Activated naive CD8-positive, alpha-beta T cell treated with anti-CD3 and anti-CD28 coated beads for 36 hours (primary cell): ENCODE measurements around the gene KCNH1. TPM values are rescaled to one million over a fixed set of nuclear protein-coding genes. Genes with fewer than 3 reads are reported as not detected.
"Not testable (repeated sequence)": the region's sequence is repeated elsewhere in the genome, so short reads cannot be mapped to it uniquely, and the experiment has no call there.

Source experiments
- DNase-seq: peaks from one replicate; pipeline ENCODE4 v3.0.0; 2021
- H3K27ac Mint-ChIP-seq: one replicate; pipeline ENCODE4 v1.8.0; 2022; ENCODE audit warnings: mild to moderate bottlenecking, moderate library complexity, mixed read lengths
- H3K27me3 Mint-ChIP-seq: one replicate; pipeline ENCODE4 v1.8.0; 2022; ENCODE audit warnings: mild to moderate bottlenecking, mixed read lengths
- H3K36me3 Mint-ChIP-seq: one replicate; pipeline ENCODE4 v1.8.0; 2021; ENCODE audit warnings: mild to moderate bottlenecking, mixed read lengths
- H3K4me1 Mint-ChIP-seq: one replicate; pipeline ENCODE4 v1.8.0; 2021; ENCODE audit warnings: mixed read lengths
- H3K4me3 Mint-ChIP-seq: one replicate; pipeline ENCODE4 v1.8.0; 2022; ENCODE audit warnings: mild to moderate bottlenecking, moderate library complexity, mixed read lengths
- H3K9me3 Mint-ChIP-seq: one replicate; pipeline ENCODE4 v1.8.0; 2022; ENCODE audit warnings: mixed read lengths
- total RNA-seq, 2 experiments: library from RNA; stranded (reverse); gene quantifications; one replicate each; pipeline ENCODE4 v1.2.3, GENCODE V29; 2021

KCNH1 gene
- total RNA-seq, 2 experiments from 2014 or later: not detected

DNA sequence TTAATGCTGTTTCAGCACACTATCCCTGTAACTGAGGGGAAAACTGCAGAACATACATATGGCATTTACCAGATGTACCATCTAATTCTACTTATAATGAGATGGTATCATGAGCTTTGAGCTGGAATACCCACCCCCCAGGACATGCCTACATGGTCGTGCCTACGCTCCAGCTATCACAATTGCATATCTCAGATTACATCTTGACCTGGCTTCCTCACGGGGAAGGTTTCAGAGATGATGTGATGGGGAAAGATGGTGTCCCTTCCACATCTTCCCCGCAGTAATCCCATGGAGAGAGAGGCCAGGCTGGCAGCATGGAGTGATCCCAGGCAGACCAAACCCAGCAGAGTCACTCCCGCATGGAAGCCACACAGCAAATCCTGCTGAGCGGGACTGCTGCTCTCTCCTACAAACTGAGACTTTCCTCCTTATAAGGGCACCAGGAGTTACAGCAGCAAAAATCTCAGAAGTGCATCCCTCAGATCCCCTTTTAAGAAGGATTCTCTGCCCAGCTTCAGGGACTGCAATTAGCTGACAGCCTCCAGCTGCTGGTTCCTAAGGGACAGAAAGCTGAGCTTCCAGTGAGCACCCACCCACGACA lies 67.1 kb downstream of the KCNH1 start:
- H3K9me3 Mint-ChIP-seq: no peaks in the 10 kb centered on the region
- no peaks in the 10 kb centered on the region for H3K4me1 Mint-ChIP-seq
- no peak overlapping the region for H3K27ac Mint-ChIP-seq
- peaks cover 3% of the 10 kb centered on the region for H3K27me3 Mint-ChIP-seq
- H3K4me3 Mint-ChIP-seq: no peak overlapping the region
- H3K36me3 Mint-ChIP-seq: no peaks in the 10 kb centered on the region
- DNase-seq: no peak

DNA sequence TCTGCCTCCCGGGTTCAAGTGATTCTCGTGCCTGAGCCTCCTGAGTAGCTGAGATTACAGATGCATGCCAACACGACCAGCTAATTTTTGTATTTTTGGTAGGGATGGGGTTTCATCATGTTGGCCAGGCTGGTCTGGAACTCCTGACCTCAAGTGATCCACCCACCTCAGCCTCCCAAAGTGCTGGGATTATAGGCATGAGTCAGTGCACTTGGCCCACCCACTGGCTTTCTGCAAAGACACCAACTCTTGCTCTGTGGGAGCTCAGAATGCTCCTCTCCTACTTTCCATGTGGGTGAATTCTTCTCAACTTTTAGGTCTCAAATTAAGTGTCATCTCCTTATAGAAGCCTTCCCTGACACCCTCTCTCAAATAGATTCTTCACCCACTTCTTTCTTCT lies 92.1 kb downstream of the KCNH1 start:
- H3K4me1 Mint-ChIP-seq, H3K9me3 Mint-ChIP-seq, H3K4me3 Mint-ChIP-seq, H3K27ac Mint-ChIP-seq, DNase-seq, H3K36me3 Mint-ChIP-seq: not testable (repeated sequence)
- peaks cover 23% of the 10 kb centered on the region for H3K27me3 Mint-ChIP-seq

DNA sequence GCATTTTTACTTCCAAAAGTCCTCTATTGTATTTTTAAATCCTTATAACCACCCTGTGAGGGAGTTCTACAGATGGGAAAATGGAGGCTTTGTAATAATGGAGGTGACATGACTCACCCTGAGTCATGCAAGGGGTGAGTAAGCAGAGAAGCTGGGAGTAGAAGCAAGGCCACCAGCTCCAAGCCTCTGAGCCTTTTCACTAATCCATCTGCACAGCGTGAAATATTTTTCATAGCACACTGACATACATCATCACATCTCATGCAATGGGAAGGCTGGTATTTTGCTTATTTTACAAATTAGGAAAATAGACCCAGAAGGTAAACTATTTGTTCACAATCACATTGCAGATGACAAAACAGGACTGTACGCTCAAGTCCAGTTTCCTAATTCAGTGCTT lies 96.9 kb downstream of the KCNH1 start:
- Mint-ChIP-seq H3K9me3 (peaks cover 1% of the 10 kb centered on the region), H3K36me3 (no peaks in the 10 kb centered on the region), H3K4me3 (no peak overlapping the region), H3K27ac (no peak overlapping the region), H3K4me1 (no peaks in the 10 kb centered on the region), H3K27me3 (peaks cover 6% of the 10 kb centered on the region)
- DNase-seq: no peak

DNA sequence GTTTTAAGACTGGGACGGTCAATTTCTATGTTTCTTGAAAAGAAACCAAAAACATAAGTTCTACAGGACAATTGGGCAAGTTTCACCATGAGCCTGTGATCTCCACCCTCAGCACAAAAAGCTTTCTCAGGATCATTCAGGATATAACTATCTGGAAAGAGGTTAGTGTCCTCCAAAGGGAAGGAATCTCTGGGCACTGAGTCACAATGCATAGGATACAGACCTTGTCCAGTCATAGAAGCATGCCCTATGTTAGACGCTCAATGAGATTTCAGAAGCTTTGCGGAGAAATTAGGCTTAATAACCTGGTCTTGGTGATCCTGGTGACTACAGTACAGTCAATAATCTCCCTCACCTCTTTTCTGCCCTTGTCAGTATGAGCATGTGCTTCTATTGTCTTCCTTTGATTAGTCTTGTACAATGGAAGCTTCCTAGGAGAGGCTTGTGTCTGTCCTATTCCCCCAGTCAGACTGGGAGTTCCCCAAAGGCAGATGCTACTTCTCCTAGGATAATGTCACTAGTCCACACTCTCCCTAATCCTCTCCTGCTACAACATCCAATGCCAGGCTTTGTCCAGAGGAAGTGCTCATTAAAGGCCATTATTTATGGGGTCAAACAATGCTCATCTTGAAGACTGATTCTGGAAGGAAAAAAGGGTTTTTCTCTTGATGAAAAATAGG lies 97.4 kb downstream of the KCNH1 start:
- Mint-ChIP-seq H3K4me3 (no peak overlapping the region), H3K36me3 (no peaks in the 10 kb centered on the region), H3K9me3 (peaks cover 1% of the 10 kb centered on the region), H3K27me3 (peaks cover 6% of the 10 kb centered on the region), H3K4me1 (no peaks in the 10 kb centered on the region), H3K27ac (no peak overlapping the region)
- no peak for DNase-seq

DNA sequence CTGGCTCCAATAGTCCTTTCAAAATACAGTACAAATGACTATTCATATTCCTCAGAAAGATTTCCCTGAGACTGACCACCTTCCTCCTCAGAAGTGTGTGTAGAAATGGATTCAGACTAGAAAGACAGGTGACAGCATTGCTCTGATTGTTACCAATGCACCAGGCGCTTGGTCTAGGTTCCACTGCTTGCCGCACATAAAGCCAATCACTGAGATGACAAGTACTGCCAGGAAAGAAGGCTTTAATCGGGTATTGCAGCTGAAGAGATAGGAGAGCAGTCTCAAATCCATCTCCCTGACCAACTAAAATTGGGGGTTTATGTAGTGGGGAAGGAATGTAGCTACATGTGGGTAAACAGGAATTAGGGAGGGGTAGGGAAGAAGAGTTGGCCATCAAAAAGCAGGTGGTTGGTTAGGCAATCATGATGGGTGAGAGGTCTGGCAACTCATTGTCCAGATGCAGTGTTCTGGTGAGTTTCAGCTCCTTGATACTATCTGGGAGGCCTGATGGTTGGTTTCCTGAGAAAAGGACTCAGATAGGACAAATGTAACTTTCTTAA lies 98.0 kb downstream of the KCNH1 start:
- Mint-ChIP-seq H3K4me1 (no peaks in the 10 kb centered on the region), H3K36me3 (no peaks in the 10 kb centered on the region), H3K4me3 (no peak overlapping the region), H3K9me3 (peaks cover 1% of the 10 kb centered on the region), H3K27me3 (peaks cover 6% of the 10 kb centered on the region), H3K27ac (no peak overlapping the region)
- no peak for DNase-seq

DNA sequence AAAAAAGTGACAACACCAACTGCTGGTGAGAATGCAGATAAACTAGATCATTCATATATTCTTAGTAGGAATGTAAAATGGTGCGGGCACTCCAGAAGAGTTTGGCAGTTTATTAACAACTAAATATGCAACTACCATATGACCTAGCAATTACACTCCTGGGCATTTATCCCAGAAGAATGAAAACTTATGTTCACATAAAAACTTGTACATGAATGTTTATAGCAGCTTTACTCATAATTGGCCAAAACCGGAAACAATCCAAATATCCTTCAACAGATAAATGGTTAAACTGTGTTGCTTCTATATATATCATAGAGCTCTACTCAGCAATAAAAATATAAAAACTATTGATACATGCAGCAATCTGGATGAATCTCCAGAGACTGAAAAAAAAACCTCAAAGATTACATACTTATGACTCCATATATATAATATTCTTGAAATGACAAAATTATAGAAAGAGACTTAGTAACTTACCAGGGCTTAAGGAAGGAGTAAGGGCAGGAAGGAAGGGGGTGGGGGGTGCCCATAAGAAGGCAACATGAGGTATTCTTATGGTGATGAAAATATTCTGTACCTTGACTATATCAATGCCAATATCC lies 99.9 kb downstream of the KCNH1 start:
- H3K36me3 Mint-ChIP-seq: no peaks in the 10 kb centered on the region
- peaks cover 6% of the 10 kb centered on the region for H3K27me3 Mint-ChIP-seq
- no peak overlapping the region for H3K27ac Mint-ChIP-seq
- H3K4me1 Mint-ChIP-seq: no peaks in the 10 kb centered on the region
- H3K9me3 Mint-ChIP-seq: peaks cover 1% of the 10 kb centered on the region
- no peak overlapping the region for H3K4me3 Mint-ChIP-seq
- DNase-seq: no peak

DNA sequence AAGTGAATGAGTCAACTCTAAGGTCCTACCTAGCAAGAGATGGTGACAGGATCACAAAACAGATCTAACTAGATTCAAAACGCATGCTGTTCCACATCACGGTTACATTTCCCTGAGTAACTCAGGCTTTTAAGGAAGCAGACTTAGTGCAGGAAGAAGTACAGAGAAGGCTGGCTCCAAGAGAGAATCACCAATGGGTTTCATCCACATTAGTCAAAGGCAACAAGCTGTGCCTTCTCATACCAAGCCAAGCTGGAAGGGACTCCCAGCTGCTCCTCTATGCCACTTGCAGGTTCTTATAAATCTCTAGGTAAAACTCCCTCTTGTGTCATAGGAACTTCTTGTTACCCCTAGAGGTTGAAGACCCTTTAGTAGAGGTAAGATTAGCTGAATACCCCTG lies 109.0 kb downstream of the KCNH1 start:
- H3K9me3 Mint-ChIP-seq: no peaks in the 10 kb centered on the region
- no peaks in the 10 kb centered on the region for H3K4me1 Mint-ChIP-seq
- no peak overlapping the region for H3K4me3 Mint-ChIP-seq
- H3K27me3 Mint-ChIP-seq: peaks cover 22% of the 10 kb centered on the region
- H3K27ac Mint-ChIP-seq: no peak overlapping the region
- DNase-seq: no peak
- H3K36me3 Mint-ChIP-seq: no peaks in the 10 kb centered on the region

DNA sequence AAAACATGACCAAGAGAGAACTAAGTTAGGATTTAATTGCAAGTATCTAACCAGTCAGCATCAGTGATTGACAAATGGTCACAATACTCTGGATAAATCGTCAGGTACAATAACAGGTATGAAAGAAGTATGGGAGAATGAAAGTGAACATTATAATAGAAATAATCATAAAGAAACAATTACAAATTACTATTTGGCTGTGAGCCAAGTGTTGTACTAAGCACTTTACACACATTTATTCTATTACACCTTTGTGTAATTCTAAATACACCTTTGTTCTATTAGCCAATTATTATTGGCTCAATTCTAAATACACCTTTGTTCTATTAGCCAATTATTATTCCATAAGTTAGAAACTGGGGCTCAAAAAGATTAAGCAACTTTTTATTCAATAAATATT lies 114.7 kb downstream of the KCNH1 start:
- Mint-ChIP-seq H3K4me3 (no peak overlapping the region), H3K27me3 (peaks cover 53% of the 10 kb centered on the region), H3K27ac (no peak overlapping the region), H3K36me3 (no peaks in the 10 kb centered on the region), H3K9me3 (no peaks in the 10 kb centered on the region), H3K4me1 (no peaks in the 10 kb centered on the region)
- no peak for DNase-seq

DNA sequence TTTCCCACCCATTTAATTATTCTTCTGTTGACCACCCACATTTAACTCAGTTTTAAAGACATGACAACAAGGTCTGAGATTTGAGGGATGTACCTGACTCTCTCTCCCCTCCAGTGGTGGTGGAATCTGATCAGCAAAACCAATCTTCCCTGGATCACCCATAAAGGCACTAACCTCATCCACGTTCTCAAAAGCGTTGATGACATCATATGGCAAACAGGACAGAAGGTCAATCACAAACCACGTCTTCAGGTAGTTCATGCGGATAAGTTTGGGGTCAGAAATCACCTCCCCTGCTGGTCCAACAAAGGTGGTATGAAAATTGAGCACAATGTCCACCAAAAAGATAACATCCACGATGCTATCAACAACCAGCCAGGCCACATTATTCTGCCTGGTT lies 115.3 kb downstream of the KCNH1 start:
- H3K4me3 Mint-ChIP-seq: no peak overlapping the region
- H3K9me3 Mint-ChIP-seq: no peaks in the 10 kb centered on the region
- no peak for DNase-seq
- H3K27me3 Mint-ChIP-seq: peaks cover 57% of the 10 kb centered on the region
- no peaks in the 10 kb centered on the region for H3K4me1 Mint-ChIP-seq
- no peak overlapping the region for H3K27ac Mint-ChIP-seq
- H3K36me3 Mint-ChIP-seq: no peaks in the 10 kb centered on the region

DNA sequence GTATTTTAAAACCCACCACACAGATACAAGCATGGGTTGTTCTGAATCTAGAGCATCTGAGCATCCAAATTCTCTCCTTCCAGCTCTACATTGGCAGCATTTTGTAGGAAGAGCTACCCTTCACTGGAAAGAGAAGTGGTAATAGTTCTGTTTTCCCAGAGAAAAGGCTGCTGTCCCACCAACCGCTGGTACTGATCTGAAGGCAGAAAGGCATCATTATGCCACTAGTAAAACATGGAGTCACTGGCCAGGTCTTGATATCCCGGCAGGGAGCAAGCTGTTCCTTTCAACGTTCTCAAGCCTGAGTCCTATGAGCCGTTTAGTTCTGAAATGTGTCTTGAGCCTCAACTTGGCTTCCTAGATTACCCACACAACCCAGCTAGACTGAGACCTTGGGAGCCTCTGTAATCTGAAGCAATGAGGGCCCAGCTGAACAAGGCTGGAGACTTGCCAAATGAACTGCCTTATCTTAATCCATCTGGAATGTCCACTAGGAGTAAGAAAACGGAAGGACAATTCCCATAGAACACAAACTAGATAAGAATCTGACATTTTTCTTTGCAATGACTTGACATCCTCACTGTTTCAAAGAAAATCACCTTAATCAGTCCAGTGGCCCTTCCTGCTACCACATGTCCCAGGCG lies 116.8 kb downstream of the KCNH1 start:
- no peak for DNase-seq
- H3K27ac Mint-ChIP-seq: no peak overlapping the region
- H3K4me1 Mint-ChIP-seq: no peaks in the 10 kb centered on the region
- peaks cover 56% of the 10 kb centered on the region for H3K27me3 Mint-ChIP-seq
- no peaks in the 10 kb centered on the region for H3K9me3 Mint-ChIP-seq
- no peak overlapping the region for H3K4me3 Mint-ChIP-seq
- H3K36me3 Mint-ChIP-seq: no peaks in the 10 kb centered on the region

DNA sequence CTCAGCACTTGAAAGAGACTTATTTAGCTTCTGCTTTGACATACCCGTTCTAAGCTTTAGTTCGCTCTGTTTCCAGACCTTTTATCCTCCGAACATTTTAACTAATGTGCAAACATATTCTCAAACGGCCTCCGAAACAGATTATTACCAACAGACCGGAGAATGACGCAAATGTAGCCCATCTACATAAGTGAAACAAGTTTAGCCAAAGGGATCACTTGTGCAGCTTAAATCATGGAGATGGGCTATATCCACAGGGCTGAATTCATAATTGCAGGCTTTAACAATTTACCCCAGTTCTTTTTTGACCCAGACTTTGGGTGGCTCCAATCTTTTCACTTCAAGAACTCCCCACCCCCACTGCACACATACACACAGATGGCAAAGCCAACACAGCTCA lies 119.7 kb downstream of the KCNH1 start:
- no peak overlapping the region for H3K4me3 Mint-ChIP-seq
- no peaks in the 10 kb centered on the region for H3K4me1 Mint-ChIP-seq
- no peak for DNase-seq
- H3K27ac Mint-ChIP-seq: no peak overlapping the region
- no peaks in the 10 kb centered on the region for H3K36me3 Mint-ChIP-seq
- peaks cover 57% of the 10 kb centered on the region for H3K27me3 Mint-ChIP-seq
- no peaks in the 10 kb centered on the region for H3K9me3 Mint-ChIP-seq

DNA sequence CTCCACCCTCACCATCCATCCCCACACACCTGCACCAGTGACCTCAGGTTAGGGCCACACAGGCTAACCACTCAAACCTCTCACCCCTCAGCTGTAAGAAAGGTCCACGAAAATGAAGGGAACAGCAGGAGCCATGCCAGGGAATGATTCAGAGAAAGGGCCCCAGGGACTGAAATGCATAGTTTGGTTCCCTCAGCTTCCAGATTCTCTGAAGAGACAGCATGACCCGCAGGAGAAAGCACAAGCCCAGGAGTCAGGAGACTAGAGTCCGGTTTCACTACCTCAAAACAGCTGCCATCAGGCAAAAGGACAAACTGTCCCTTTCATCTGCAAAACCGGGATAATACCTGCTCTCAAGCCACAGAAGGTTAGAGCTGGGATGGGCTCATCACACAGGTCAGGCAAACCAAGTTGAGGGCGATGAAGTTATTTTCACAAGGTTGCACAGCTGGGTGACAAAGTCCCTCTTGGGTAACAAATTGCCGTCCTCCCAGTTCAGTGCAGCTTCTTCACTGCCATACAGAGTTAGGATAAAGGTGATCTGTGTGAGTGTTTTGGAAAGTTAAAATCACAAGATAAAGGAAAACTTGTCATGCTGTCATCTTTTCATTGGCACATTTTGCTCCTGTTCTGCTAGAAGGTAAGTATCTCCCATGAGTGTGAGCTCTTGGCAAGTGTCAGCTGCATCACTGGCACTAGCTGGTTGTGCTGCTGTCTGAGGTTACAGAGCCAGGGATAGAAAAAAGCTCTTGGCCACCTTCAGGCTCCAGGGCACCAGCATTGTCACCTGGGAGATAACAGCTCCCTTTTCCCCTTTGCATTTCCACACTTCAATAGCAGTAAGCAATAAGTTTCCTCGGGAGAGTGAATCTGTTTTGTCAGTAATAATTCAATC lies 120.4 kb downstream of the KCNH1 start:
- Mint-ChIP-seq H3K4me3 (no peak overlapping the region), H3K27me3 (peaks cover 51% of the 10 kb centered on the region), H3K36me3 (no peaks in the 10 kb centered on the region), H3K4me1 (no peaks in the 10 kb centered on the region), H3K9me3 (no peaks in the 10 kb centered on the region), H3K27ac (no peak overlapping the region)
- no peak for DNase-seq

DNA sequence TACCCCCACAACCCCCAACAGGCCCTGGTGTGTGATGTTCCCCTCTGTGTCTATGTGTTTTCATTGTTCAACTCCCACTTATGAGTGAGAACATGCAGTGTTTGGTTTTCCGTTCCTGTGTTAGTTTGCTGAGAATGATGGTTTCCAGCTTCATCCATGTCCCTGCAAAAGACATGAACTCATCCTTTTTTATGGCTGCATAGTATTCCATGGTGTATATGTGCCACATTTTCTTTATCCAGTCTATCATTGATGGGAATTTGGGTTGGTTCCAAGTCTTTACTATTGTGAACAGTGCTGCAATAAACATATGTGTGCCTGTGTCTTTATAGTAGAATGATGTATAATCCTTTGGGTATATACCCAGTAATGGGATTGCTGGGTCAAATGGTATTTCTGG lies 122.8 kb downstream of the KCNH1 start:
- DNase-seq, H3K4me3 Mint-ChIP-seq, H3K9me3 Mint-ChIP-seq, H3K27ac Mint-ChIP-seq, H3K36me3 Mint-ChIP-seq, H3K4me1 Mint-ChIP-seq: not testable (repeated sequence)
- H3K27me3 Mint-ChIP-seq: peaks cover 44% of the 10 kb centered on the region

DNA sequence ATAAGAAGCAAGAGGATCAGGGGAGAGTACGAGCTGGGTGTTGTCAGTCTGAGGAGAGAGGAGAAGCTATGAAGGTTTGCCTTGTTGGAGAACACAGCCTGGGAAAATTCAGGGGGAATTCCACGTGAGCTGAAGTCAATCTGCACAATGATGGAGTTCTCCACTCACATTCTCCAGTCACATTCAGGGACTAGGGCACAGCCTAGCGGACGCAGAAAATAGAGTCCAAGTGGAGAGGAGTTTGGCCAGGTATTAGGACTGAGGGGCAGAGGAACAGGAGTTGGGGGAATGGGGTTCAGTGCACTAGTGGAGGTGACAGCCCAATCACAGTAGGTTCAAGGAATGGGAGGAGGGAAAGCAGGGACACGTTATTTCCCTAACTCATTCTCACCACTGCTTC lies 124.0 kb downstream of the KCNH1 start:
- Mint-ChIP-seq H3K27me3 (peaks cover 33% of the 10 kb centered on the region), H3K4me1 (no peaks in the 10 kb centered on the region), H3K36me3 (no peaks in the 10 kb centered on the region), H3K27ac (no peak overlapping the region), H3K4me3 (no peak overlapping the region), H3K9me3 (no peaks in the 10 kb centered on the region)
- DNase-seq: no peak

DNA sequence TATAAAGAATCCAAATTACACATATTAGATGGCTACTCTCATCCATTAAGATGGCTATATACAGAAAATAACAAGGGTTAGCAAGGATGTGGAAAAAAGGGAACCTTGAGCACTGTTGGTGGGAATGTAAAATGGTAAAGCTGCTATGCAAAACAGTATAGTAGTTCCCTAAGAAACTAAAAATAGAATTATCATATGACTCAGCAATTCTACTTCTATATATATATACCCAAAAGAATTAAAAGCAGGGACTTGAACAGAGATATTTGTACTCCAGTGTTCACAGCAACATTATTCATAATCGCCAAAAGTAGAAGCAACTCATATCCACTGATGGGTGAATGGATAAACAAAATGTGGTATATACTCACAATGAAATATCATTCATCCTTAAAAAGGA lies 126.1 kb downstream of the KCNH1 start:
- Mint-ChIP-seq H3K27me3 (peaks cover 28% of the 10 kb centered on the region), H3K27ac (no peak overlapping the region), H3K4me3 (no peak overlapping the region), H3K36me3 (no peaks in the 10 kb centered on the region), H3K4me1 (no peaks in the 10 kb centered on the region), H3K9me3 (no peaks in the 10 kb centered on the region)
- DNase-seq: no peak
